Measurements from ENCODE around the gene UTY. TPM values are rescaled to one million over a fixed set of nuclear protein-coding genes. Genes with fewer than 3 reads are reported as not detected.

Gene UTY
- total RNA-seq, 1 donor = 36.9 TPM

DNA sequence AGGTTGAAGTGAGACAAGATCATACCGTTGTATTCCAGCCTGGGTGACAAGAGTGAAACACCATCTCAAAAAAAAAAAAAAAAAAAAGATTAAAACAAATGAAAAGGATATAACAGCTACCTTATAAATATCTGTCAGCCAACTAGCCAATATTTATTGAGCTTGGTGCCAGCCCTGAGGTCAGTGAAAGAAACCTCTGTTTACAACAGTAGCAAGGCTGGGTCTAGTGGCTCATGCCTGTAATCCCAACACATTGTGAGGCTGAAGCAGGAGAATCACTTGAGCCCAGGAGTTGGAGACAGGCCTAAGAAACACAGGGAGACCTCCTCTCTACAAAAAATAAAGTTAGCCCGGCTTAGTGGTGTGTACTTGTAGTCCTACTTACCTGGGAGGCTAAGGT, 12.6 kb upstream of the UTY start:
- H3K27ac ChIP-seq (ENCODE audit: low read depth, low read length) = no peak overlapping the region
- no peak overlapping the region for H3K4me3 ChIP-seq (ENCODE audit: insufficient read depth, low read length)
- DNase-seq (ENCODE audit: insufficient read length, low spot score, missing footprints) = no peak
- no peak overlapping the region for H2AFZ ChIP-seq (ENCODE audit: low read length)
- H3K27me3 ChIP-seq (ENCODE audit: insufficient read depth, low read length) = no peaks in the 10 kb centered on the region
- TF ChIP-seq, protein P1, sequence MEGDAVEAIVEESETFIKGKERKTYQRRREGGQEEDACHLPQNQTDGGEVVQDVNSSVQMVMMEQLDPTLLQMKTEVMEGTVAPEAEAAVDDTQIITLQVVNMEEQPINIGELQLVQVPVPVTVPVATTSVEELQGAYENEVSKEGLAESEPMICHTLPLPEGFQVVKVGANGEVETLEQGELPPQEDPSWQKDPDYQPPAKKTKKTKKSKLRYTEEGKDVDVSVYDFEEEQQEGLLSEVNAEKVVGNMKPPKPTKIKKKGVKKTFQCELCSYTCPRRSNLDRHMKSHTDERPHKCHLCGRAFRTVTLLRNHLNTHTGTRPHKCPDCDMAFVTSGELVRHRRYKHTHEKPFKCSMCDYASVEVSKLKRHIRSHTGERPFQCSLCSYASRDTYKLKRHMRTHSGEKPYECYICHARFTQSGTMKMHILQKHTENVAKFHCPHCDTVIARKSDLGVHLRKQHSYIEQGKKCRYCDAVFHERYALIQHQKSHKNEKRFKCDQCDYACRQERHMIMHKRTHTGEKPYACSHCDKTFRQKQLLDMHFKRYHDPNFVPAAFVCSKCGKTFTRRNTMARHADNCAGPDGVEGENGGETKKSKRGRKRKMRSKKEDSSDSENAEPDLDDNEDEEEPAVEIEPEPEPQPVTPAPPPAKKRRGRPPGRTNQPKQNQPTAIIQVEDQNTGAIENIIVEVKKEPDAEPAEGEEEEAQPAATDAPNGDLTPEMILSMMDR (IDR thresholded peaks at IDR 0.05; ENCODE audit: extremely low read depth, low read depth, low read length) = no peak
- H3K9me3 ChIP-seq (ENCODE audit: low read depth, low read length) = no peaks in the 10 kb centered on the region
- no peaks in the 10 kb centered on the region for H3K36me3 ChIP-seq (ENCODE audit: insufficient read depth, low read length)
- H4K20me1 ChIP-seq (ENCODE audit: insufficient read depth, low read length) = no peaks in the 10 kb centered on the region
- no peaks in the 10 kb centered on the region for H3K79me2 ChIP-seq (ENCODE audit: insufficient read depth, low read length)
- H3K4me2 ChIP-seq (ENCODE audit: insufficient read depth, low read length) = no peak overlapping the region
- H3K4me1 ChIP-seq (ENCODE audit: insufficient read depth, low read length) = no peaks in the 10 kb centered on the region

DNA sequence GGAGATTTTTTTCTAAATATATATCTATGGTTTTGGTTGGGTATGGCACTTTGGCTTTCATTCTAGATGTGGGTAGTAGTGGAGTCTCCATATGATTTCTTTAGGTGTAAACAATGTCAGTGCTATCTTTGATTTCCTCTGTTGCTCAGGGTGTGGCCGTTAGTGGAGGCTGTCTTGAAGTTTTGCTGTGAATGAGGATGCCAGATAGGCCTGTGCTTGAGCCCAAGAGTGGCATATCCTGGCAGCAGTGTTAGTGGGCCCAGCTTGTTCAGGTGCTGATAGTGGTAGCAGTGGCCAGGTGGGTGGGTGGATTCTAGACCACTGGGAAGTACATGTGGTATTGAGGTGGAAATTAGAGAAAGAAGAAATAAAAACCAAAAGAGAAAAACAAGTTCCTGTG, 8.9 kb upstream of the UTY start:
- Histone ChIP-seq H3K79me2 (ENCODE audit: insufficient read depth, low read length) (no peaks in the 10 kb centered on the region), H3K27me3 (ENCODE audit: insufficient read depth, low read length) (no peaks in the 10 kb centered on the region), H4K20me1 (ENCODE audit: insufficient read depth, low read length) (no peaks in the 10 kb centered on the region), H3K27ac (ENCODE audit: low read depth, low read length) (no peak overlapping the region), H3K4me2 (ENCODE audit: insufficient read depth, low read length) (no peak overlapping the region), H2AFZ (ENCODE audit: low read length) (no peak overlapping the region), H3K9me3 (ENCODE audit: low read depth, low read length) (no peaks in the 10 kb centered on the region), H3K4me3 (ENCODE audit: insufficient read depth, low read length) (no peak overlapping the region), H3K36me3 (ENCODE audit: insufficient read depth, low read length) (no peaks in the 10 kb centered on the region), H3K4me1 (ENCODE audit: insufficient read depth, low read length) (no peaks in the 10 kb centered on the region)
- no peak for DNase-seq (ENCODE audit: insufficient read length, low spot score, missing footprints)
- TF ChIP-seq, protein P1 (IDR thresholded peaks at IDR 0.05; ENCODE audit: extremely low read depth, low read depth, low read length) = no peak

DNA sequence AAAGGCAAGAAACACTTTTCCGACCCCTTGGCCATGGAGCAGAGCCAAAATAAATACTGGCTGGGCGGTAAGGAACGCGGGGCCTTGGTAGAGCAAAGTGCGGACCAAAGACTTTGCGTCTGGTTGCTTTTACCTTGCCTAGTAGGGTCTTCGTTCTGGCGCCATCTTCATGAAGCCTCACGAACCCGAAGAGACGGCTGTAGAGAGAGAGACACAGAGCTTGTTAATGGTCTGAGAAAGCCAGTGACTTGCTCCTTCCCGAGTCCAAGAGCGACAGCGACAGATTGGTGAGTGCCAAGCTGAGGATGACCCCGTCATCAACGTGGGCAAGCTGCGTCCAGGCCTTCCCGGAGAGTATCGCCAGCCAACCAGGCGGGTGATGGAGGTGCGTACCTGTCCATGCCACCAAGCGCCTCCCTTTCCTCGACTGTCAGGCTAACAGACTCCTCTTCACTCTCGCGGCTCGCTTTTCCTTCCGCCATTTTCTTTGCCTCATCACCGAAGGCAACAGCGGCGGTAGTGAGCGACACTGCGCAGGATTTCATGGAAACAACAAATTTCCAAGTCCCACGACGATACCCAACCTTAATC, 617 bp downstream of the UTY start:
- H3K79me2 ChIP-seq (ENCODE audit: insufficient read depth, low read length) = no peaks in the 10 kb centered on the region
- no peaks in the 10 kb centered on the region for H3K36me3 ChIP-seq (ENCODE audit: insufficient read depth, low read length)
- DNase-seq (ENCODE audit: insufficient read length, low spot score, missing footprints) = no peak
- H3K4me2 ChIP-seq (ENCODE audit: insufficient read depth, low read length) = no peak overlapping the region
- no peaks in the 10 kb centered on the region for H4K20me1 ChIP-seq (ENCODE audit: insufficient read depth, low read length)
- no peak overlapping the region for H3K27ac ChIP-seq (ENCODE audit: low read depth, low read length)
- H2AFZ ChIP-seq (ENCODE audit: low read length) = no peak overlapping the region
- TF ChIP-seq, protein P1 (IDR thresholded peaks at IDR 0.05; ENCODE audit: extremely low read depth, low read depth, low read length) = no peak
- H3K4me1 ChIP-seq (ENCODE audit: insufficient read depth, low read length) = no peaks in the 10 kb centered on the region
- no peaks in the 10 kb centered on the region for H3K9me3 ChIP-seq (ENCODE audit: low read depth, low read length)
- no peaks in the 10 kb centered on the region for H3K27me3 ChIP-seq (ENCODE audit: insufficient read depth, low read length)
- no peak overlapping the region for H3K4me3 ChIP-seq (ENCODE audit: insufficient read depth, low read length)

DNA sequence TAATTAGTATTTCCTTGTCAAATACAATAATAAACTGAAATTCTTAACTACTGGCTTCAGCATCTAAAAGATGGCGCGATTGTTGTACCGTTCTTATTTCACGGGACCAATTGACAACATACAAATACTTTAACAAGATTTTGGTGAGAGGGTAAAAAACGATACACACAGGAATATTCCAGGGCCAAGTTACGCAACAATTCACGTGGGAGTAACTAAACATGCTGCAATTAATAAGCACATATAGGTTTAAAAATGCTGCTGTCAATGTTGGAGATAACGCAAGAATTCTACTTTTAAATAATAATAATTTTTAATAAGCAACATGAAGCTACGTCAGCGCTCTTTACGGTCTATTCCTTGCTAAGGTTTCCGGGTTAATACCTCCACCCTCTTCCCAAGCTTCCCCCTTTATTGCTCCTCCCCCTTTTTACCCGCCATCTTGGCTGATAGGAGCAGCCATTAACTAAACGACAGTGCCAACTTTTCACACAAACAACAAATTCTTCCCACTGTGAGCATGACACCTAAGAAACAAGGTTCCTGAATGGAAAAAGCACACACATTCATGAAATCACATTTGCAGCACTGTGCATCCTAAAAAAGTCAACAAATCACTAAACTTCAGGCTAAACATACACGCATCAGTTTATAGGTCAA, 1.6 kb downstream of the UTY start:
- H3K4me1 ChIP-seq (ENCODE audit: insufficient read depth, low read length) = no peaks in the 10 kb centered on the region
- H3K27ac ChIP-seq (ENCODE audit: low read depth, low read length) = no peak overlapping the region
- no peaks in the 10 kb centered on the region for H4K20me1 ChIP-seq (ENCODE audit: insufficient read depth, low read length)
- DNase-seq (ENCODE audit: insufficient read length, low spot score, missing footprints) = no peak
- TF ChIP-seq, protein P1 (IDR thresholded peaks at IDR 0.05; ENCODE audit: extremely low read depth, low read depth, low read length) = no peak
- no peak overlapping the region for H3K4me2 ChIP-seq (ENCODE audit: insufficient read depth, low read length)
- no peaks in the 10 kb centered on the region for H3K36me3 ChIP-seq (ENCODE audit: insufficient read depth, low read length)
- H3K4me3 ChIP-seq (ENCODE audit: insufficient read depth, low read length) = no peak overlapping the region
- no peaks in the 10 kb centered on the region for H3K9me3 ChIP-seq (ENCODE audit: low read depth, low read length)
- no peaks in the 10 kb centered on the region for H3K79me2 ChIP-seq (ENCODE audit: insufficient read depth, low read length)
- H3K27me3 ChIP-seq (ENCODE audit: insufficient read depth, low read length) = no peaks in the 10 kb centered on the region
- H2AFZ ChIP-seq (ENCODE audit: low read length) = no peak overlapping the region

All from osteoblast (primary cell).